ENCODE measurements around the gene TBC1D2.

The TBC1D2 gene

GRCh38 chr9:98215271-98215670, 40.2 kb downstream of the TBC1D2 start:
- no peak for DNase-seq

GRCh38 chr9:98214811-98215210, 40.6 kb downstream of the TBC1D2 start:
- DNase-seq = no peak

GRCh38 chr9:98211260-98211659, 44.2 kb downstream of the TBC1D2 start:
- DNase-seq = no peak

- DNase-seq = no peak
Observed at GRCh38 chr9:98210435-98210834, 45.0 kb downstream of the TBC1D2 start.

GRCh38 chr9:98209530-98209929, 45.9 kb downstream of the TBC1D2 start:
- no peak for DNase-seq

GRCh38 chr9:98208635-98209034, 46.8 kb downstream of the TBC1D2 start:
- DNase-seq = no peak

- DNase-seq = no peak
Observed at GRCh38 chr9:98207606-98208005, 47.8 kb downstream of the TBC1D2 start.

- DNase-seq = no peak
Observed at GRCh38 chr9:98206754-98207153, 48.7 kb downstream of the TBC1D2 start.

- DNase-seq = no peak
Observed at GRCh38 chr9:98204692-98205091, 50.8 kb downstream of the TBC1D2 start.

GRCh38 chr9:98203153-98203552, 52.3 kb downstream of the TBC1D2 start:
- DNase-seq = no peak

- DNase-seq = no peak
Observed at GRCh38 chr9:98202252-98202651, 53.2 kb downstream of the TBC1D2 start.

GRCh38 chr9:98201749-98202148, 53.7 kb downstream of the TBC1D2 start:
- DNase-seq = no peak

GRCh38 chr9:98201102-98201501, 54.3 kb downstream of the TBC1D2 start:
- DNase-seq = no peak

- DNase-seq = no peak
Observed at GRCh38 chr9:98199388-98200033, 55.9 kb downstream of the TBC1D2 start.

- DNase-seq = no peak
Observed at GRCh38 chr9:98195671-98196070, 59.8 kb downstream of the TBC1D2 start.

- DNase-seq = no peak
Observed at GRCh38 chr9:98193336-98193944, 62.0 kb downstream of the TBC1D2 start.

- DNase-seq = no peak
Observed at GRCh38 chr9:98192503-98193335, 62.7 kb downstream of the TBC1D2 start, which contains the start of gene CORO2A. CORO2A (minus strand) TSS chr9:98192637; CDS start chr9:98157660, 34,977 bp downstream.

- no peak for DNase-seq
Observed at GRCh38 chr9:98191671-98192502, 63.6 kb downstream of the TBC1D2 start.

- no peak for DNase-seq
Observed at GRCh38 chr9:98191181-98191608, 64.3 kb downstream of the TBC1D2 start.

GRCh38 chr9:98190757-98191105, 64.7 kb downstream of the TBC1D2 start:
- DNase-seq = no peak

GRCh38 chr9:98189412-98189811, 66.0 kb downstream of the TBC1D2 start:
- no peak for DNase-seq

GRCh38 chr9:98187926-98188325, 67.5 kb downstream of the TBC1D2 start:
- DNase-seq = no peak

GRCh38 chr9:98186236-98186635, 69.2 kb downstream of the TBC1D2 start:
- DNase-seq = no peak

All from GOT3 (cell line).